RWPE2 (cell line): ENCODE results near the gene CASQ2.

Experiments
- ATAC-seq: fragments of 200-7000 bp; cut with Tn5 transposase; 3 replicates; pipeline ENCODE4 v1.9.1; 2021; ENCODE audit warnings: low read depth
- DNase-seq: peaks from one replicate; pipeline ENCODE4 v3.0.0-alpha.2; 2020; ENCODE audit warnings: low spot score
- H3K27ac ChIP-seq: fragments of 450-650 bp; 2 replicates; pipeline ENCODE4 v1.5.1; 2017; ENCODE audit warnings: mild to moderate bottlenecking; ENCODE audit not compliant: poor library complexity, severe bottlenecking
- H3K27me3 ChIP-seq: fragments of 250-450 bp; sonication (Bioruptor Pico); 2 replicates; pipeline ENCODE4 v1.5.1; 2021; ENCODE audit warnings: mild to moderate bottlenecking, moderate library complexity; ENCODE audit not compliant: insufficient read depth, poor library complexity, severe bottlenecking
- H3K36me3 ChIP-seq: fragments of 250-450 bp; sonication (Bioruptor Pico); 2 replicates; pipeline ENCODE4 v1.5.1; 2020; ENCODE audit warnings: low read depth, mild to moderate bottlenecking, moderate library complexity
- H3K4me1 ChIP-seq: fragments of 250-450 bp; sonication (Bioruptor Pico); 2 replicates; pipeline ENCODE4 v1.5.1; 2021; ENCODE audit warnings: mild to moderate bottlenecking, moderate library complexity; ENCODE audit not compliant: insufficient read depth, poor library complexity, severe bottlenecking
- H3K4me3 ChIP-seq: fragments of 250-450 bp; sonication (Bioruptor Pico); 2 replicates; pipeline ENCODE4 v1.5.1; 2021; ENCODE audit warnings: mild to moderate bottlenecking, moderate library complexity; ENCODE audit not compliant: severe bottlenecking
- H3K9me3 ChIP-seq: fragments of 250-450 bp; sonication (Bioruptor Pico); 2 replicates; pipeline ENCODE4 v1.5.1; 2021; ENCODE audit warnings: mild to moderate bottlenecking, moderate library complexity; ENCODE audit not compliant: severe bottlenecking
- CTCF ChIP-seq: fragments of 450-650 bp; IDR thresholded peaks from one replicate; pipeline ENCODE4 v1.5.1; 2017; ENCODE audit warnings: mild to moderate bottlenecking, moderate library complexity; ENCODE audit not compliant: poor library complexity, severe bottlenecking

CASQ2 gene

DNA sequence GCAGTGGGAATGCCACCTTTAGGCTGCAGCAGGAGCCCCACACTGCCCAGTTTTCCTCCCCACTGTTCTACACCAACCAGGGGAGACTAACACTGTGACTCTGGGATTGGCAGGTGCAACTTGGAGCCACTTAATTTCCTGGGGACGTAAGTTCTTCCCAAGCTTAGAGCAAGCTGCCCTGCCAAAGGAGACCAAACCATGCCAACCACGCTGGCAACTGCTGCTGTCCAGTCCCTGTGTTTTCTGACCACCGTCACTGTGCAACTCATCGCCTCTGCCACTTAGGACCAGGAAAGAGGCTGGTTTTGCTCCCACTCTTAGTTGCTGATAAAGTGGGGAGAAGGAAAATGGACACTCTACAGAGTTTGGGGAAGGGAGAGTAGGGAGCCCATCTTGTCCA is 76.3 kb downstream of the CASQ2 start:
- TF ChIP-seq CTCF, result no peak
- ATAC-seq (no peak), DNase-seq (no peak)
- no peaks in the 10 kb centered on the region for H3K27me3 ChIP-seq
- no peak overlapping the region for H3K27ac ChIP-seq
- H3K4me3 ChIP-seq, result no peak overlapping the region
- no peaks in the 10 kb centered on the region for H3K4me1 ChIP-seq
- H3K36me3 ChIP-seq, result peaks cover 21% of the 10 kb centered on the region
- H3K9me3 ChIP-seq, result no peaks in the 10 kb centered on the region

GRCh38 chr1:115690972-115691371 is 77.5 kb downstream of the CASQ2 start:
- no peak overlapping the region for H3K27ac ChIP-seq
- DNase-seq (no peak), ATAC-seq (no peak)
- no peaks in the 10 kb centered on the region for H3K27me3 ChIP-seq
- peaks cover 27% of the 10 kb centered on the region for H3K36me3 ChIP-seq
- no peaks in the 10 kb centered on the region for H3K4me1 ChIP-seq
- H3K4me3 ChIP-seq, result no peak overlapping the region
- TF ChIP-seq CTCF, result no peak
- no peaks in the 10 kb centered on the region for H3K9me3 ChIP-seq

DNA sequence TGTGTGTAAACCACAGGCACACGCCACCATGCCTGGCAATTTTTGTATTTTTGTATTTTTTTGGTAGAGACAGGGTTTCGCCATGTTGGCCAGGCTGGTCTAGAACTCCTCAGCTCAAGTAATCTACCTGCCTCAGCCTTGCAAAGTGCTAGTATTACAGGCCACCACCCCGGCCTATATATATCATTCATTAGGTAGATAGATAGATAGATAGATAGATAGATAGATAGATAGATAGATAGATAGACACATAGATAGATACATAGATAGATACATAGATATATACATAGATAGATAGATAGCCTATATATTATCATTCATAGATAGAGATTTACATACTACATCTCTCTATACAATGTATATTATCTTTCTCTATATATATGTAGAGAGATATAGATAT is 80.8 kb downstream of the CASQ2 start:
- Histone ChIP-seq H3K4me1 (no peaks in the 10 kb centered on the region), H3K4me3 (no peak overlapping the region), H3K27ac (no peak overlapping the region), H3K36me3 (peaks cover 51% of the 10 kb centered on the region), H3K27me3 (no peaks in the 10 kb centered on the region), H3K9me3 (no peaks in the 10 kb centered on the region)
- DNase-seq, result no peak
- no peak for TF ChIP-seq CTCF
- no peak for ATAC-seq

GRCh38 chr1:115685029-115685705 is 83.3 kb downstream of the CASQ2 start:
- Histone ChIP-seq H3K27me3 (no peaks in the 10 kb centered on the region), H3K36me3 (peaks cover 41% of the 10 kb centered on the region), H3K9me3 (no peaks in the 10 kb centered on the region), H3K27ac (no peak overlapping the region), H3K4me3 (no peak overlapping the region), H3K4me1 (no peaks in the 10 kb centered on the region)
- ATAC-seq (no peak), DNase-seq (no peak)
- TF ChIP-seq CTCF, result no peak

- Histone ChIP-seq H3K27me3 (no peaks in the 10 kb centered on the region), H3K9me3 (no peaks in the 10 kb centered on the region), H3K36me3 (peaks cover 37% of the 10 kb centered on the region), H3K4me1 (peaks cover 8% of the 10 kb centered on the region), H3K4me3 (no peak overlapping the region), H3K27ac (no peak overlapping the region)
- ATAC-seq, result no peak
- TF ChIP-seq CTCF, result no peak
- DNase-seq, result no peak
These were observed 85.7 kb downstream of the CASQ2 start for GRCh38 chr1:115682792-115683191.
